Motor neuron (in vitro differentiated cells): ENCODE measurements around the gene FGF5. TPM values are rescaled to one million over a fixed set of nuclear protein-coding genes. Genes with fewer than 3 reads are reported as not detected.
A peak's percentile ranks its signal among the peaks of the same experiment; 100 is the strongest.

Experiments
- ATAC-seq, 8 experiments: fragments of 200-7000 bp; cut with Tn5 transposase; replicated peaks in 6 of 8; 2 replicates each; pipeline ENCODE4 v1.8.0; 2021; ENCODE audit warnings: mild to moderate bottlenecking in 8 of 8, moderate library complexity in 8 of 8
- H3K27ac ChIP-seq, 2 donors: fragments of 250-450 bp; sonication (Bioruptor Pico); 2 replicates each; pipeline ENCODE4 v1.9.0; 2021; ENCODE audit warnings: antibody characterized with exemption in 2 of 2, mild to moderate bottlenecking in 2 of 2, moderate library complexity in 1 of 2
- H3K4me1 ChIP-seq, 2 donors: fragments of 250-450 bp; sonication (Bioruptor Pico); replicated peaks in 1 of 2; 2 replicates each; pipeline ENCODE4 v1.6.1; 2021; ENCODE audit warnings: antibody characterized with exemption in 2 of 2, mild to moderate bottlenecking in 2 of 2, moderate library complexity in 1 of 2
- H3K4me3 ChIP-seq, 5 donors: fragments of 250-450 bp; sonication (Bioruptor Pico); 2 replicates each; pipeline ENCODE4 v1.9.0; 2021; ENCODE audit warnings: antibody characterized with exemption in 5 of 5, mild to moderate bottlenecking in 5 of 5, moderate library complexity in 4 of 5
- WGBS, 10 experiments: fragments of 450-650 bp; shearing (Covaris generic); methylation state at CpG; one replicate each; pipeline ENCODE4 v1.0.0; 2022; 5-methylcytosine and 5-hydroxymethylcytosine counted together
- in situ Hi-C, 9 experiments: fragments of 400-800 bp; cut with MboI; loops; one replicate each; pipeline ENCODE4 v1.15.0; 2021; ENCODE audit warnings: low sequenced_read_pairs in 9 of 9, low pct_unique_long_range_greater_than_20kb in 2 of 9; ENCODE audit not compliant: unreplicated experiment in 9 of 9
- total RNA-seq, 8 experiments: library from RNA; unstranded; fragments of 300-600 nt; gene quantifications; 2 replicates each; pipeline versions ENCODE4 v1.2.3 to v1.2.4, GENCODE V29; 2022

FGF5 gene, protein sequence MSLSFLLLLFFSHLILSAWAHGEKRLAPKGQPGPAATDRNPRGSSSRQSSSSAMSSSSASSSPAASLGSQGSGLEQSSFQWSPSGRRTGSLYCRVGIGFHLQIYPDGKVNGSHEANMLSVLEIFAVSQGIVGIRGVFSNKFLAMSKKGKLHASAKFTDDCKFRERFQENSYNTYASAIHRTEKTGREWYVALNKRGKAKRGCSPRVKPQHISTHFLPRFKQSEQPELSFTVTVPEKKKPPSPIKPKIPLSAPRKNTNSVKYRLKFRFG
- 1 to 10 TPM in 3 of 8 experiments, under 1 TPM in 4, not detected in 1; 0.09 to 3.3 (median 0.86) TPM for total RNA-seq

GRCh38 chr4:80266253-80266901 lies at the start of gene FGF5:
Gene FGF5 (plus strand): TSS chr4:80266664. CDS start chr4:80266825, 161 bp downstream.
- in situ Hi-C loops: no loop called here
- ATAC-seq: peak; percentile 77 to 95 (median 92)
- H3K27ac ChIP-seq: peak within 1 kb of the TSS in 1 of 2 donors; percentile 66
- H3K4me1 ChIP-seq: peaks cover 3% of the 10 kb centered on the region in 2 donors
- WGBS, 10 experiments: 0 to 3% (median 1%) methylated on average over 1 to 14 of the region's 50 CpGs; no CpG with 5 or more reads in 6 of the 10 experiments
- peak within 1 kb of the TSS; percentile 45 to 62 (median 47) for H3K4me3 ChIP-seq

DNA sequence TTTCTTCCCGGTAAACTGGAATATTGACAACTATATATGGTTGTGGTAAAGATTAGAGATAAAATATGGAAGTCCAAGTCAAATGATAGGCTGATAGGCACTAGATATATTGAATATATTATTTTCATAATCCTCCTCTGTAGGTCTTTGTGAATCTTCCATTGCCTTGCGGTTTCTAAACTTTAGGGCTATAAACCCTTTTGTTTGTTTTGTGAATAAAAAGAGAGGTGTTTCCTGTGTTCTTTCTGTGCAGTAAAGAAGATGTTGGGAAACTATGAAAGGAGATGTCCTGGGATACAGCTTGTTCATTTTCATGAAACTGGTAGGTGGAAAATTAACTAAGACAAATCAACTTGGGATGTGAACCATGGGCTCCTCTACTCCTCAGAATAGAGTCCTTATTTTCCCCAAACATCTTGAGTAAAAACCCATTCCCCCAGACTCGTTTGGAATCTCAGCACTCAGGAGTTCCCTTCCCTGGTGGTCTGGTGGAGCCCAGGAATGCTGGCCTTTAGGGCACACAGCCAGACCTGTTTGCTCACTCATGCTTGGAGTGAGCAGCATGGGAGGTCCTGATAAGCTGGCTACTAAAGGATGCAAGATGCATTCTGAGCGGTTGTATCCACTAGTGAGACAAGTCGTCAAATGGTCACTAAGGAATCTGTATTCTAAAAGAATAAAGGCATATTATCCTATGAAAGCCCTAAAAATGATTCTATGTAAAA lies 47.0 kb upstream of the FGF5 start:
- Histone ChIP-seq H3K4me1 (no peaks in the 10 kb centered on the region), H3K4me3 (no peak overlapping the region), H3K27ac (no peak overlapping the region)
- ATAC-seq: no peak
- 3 to 80% (median 64%) methylated on average over 2 to 5 of the region's 5 CpGs; no CpG with 5 or more reads in 2 of the 10 experiments for WGBS, 10 experiments
- in situ Hi-C loops: loop anchor here in 4 of 9 experiments (10.0 to 25.0 kb wide), 4 partner anchors 843 to 1282 kb away; partner anchors contain the start of gene PAQR3 (in 1 of the 4)

DNA sequence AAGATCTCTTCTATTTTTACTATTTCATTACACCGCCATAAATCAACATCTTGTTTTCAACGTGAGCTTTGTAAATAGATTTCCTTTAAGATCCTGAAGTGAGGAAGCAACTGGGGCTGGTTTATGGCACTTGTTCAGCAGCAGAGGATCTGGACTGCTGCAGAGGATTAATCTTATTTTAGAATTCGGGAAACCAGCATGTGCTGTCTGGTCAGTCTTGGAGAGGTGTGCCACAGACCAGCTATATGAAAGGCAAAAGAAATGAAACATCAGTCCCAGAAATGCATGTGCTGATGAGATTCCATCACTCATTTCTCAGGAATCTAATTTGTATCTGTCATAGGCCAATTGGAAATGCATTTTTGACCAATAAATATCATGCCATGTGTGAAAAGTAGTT lies 45.8 kb upstream of the FGF5 start:
- ATAC-seq: no peak
- no peak overlapping the region for H3K4me3 ChIP-seq
- no peak overlapping the region for H3K27ac ChIP-seq
- in situ Hi-C loops: loop anchor here in 3 of 9 experiments (25.0 kb wide), 3 partner anchors 842 to 1283 kb away; partner anchors contain the start of gene PAQR3 (in 1 of the 3)
- WGBS, 10 experiments: 0 to 60% (median 46%) methylated on average over 2 to 3 of the region's 3 CpGs; no CpG with 5 or more reads in 1 of the 10 experiments
- peaks cover 0 to 10% of the 10 kb centered on the region in 2 donors for H3K4me1 ChIP-seq

DNA sequence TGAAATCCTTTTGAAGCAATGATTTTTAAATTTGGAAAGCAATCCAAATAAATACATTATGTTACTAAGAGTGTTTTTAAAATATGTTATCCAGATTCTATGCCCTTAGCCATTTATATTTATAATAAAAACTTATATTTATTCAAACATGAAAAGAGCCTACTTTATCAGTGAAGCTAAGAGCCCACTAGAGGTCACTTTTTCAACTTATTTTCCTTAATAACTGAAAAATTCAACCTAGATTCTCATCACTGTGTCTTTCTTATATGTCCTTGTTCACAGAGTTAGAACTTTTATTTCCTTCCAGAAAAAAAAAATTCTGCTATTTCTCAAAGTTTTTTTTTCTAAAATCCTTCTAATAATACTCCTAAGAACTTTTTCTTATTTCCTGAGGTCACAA lies 45.3 kb upstream of the FGF5 start:
- peak in 1 of 8 experiments; percentile 42 for ATAC-seq
- H3K4me1 ChIP-seq: peaks cover 0 to 10% of the 10 kb centered on the region in 2 donors
- H3K27ac ChIP-seq: no peak overlapping the region
- no peak overlapping the region for H3K4me3 ChIP-seq
- in situ Hi-C loops: loop anchor here in 3 of 9 experiments (25.0 kb wide), 3 partner anchors 841 to 1284 kb away; partner anchors contain the start of gene PAQR3 (in 1 of the 3)

GRCh38 chr4:80225595-80225994 lies 40.9 kb upstream of the FGF5 start:
- WGBS, 10 experiments: 39 to 69% (median 53%) methylated on average over 2 of the region's 2 CpGs; no CpG with 5 or more reads in 6 of the 10 experiments
- H3K4me3 ChIP-seq: no peak overlapping the region
- H3K27ac ChIP-seq: no peak overlapping the region
- peaks cover 0 to 16% of the 10 kb centered on the region in 2 donors for H3K4me1 ChIP-seq
- in situ Hi-C loops: loop anchor here in 1 of 9 experiments (25.0 kb wide), 1 partner anchor 112 kb away; the partner anchor contains the start of gene CFAP299
- peak in 6 of 8 experiments; percentile 25 to 94 (median 66) for ATAC-seq

DNA sequence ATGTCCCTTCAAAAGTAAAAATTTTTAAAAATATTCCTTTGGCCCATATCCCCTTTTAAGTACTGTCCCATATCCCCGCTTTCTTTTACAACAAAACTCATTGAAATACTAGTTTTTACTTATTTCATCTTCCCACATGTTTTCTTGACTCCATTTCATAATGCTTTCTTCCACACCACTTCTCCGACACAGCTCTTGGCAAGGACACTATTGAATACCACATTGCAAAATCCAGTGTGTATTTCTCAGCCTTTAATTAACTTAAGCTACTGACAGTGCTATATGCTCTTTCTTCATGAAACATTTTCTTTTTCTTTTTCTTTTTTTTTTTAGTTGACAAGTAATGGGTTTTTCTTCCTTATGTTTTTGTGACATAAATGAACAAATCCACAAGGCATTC lies 40.4 kb upstream of the FGF5 start:
- H3K27ac ChIP-seq: no peak overlapping the region
- peaks cover 0 to 16% of the 10 kb centered on the region in 2 donors for H3K4me1 ChIP-seq
- in situ Hi-C loops: loop anchor here in 1 of 9 experiments (25.0 kb wide), 1 partner anchor 111 kb away; the partner anchor contains the start of gene CFAP299
- H3K4me3 ChIP-seq: no peak overlapping the region
- ATAC-seq: no peak
- 0 to 83% (median 43%) methylated on average over 2 of the region's 2 CpGs for WGBS, 10 experiments

DNA sequence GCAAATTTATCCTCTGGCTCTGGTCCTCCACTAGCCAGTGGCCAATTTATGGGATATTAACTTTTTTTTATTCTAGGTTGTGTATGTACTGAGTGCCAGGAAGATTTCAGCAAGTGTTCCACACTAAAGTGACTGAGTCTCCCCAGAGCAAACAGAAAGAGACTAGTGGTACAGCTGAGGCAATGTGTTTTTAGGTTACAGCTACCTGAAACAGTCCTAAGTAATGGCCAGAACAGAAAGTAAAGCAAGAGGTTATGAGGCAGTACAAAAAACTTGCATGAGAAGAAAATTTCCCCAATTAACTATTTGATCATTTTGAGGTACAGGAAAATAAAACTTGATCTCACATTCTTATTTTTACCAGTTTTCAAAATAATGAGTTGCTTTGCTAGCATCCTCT lies 38.0 kb upstream of the FGF5 start:
- Histone ChIP-seq H3K27ac (no peak overlapping the region), H3K4me1 (peaks cover 0 to 16% of the 10 kb centered on the region in 2 donors), H3K4me3 (no peak overlapping the region)
- no peak for ATAC-seq
- in situ Hi-C loops: loop anchor here in 1 of 9 experiments (25.0 kb wide), 1 partner anchor 109 kb away; the partner anchor contains the start of gene CFAP299

- Histone ChIP-seq H3K4me1 (peaks cover 0 to 16% of the 10 kb centered on the region in 2 donors), H3K4me3 (no peak overlapping the region), H3K27ac (no peak overlapping the region)
- in situ Hi-C loops: loop anchor here in 1 of 9 experiments (25.0 kb wide), 1 partner anchor 108 kb away; the partner anchor contains the start of gene CFAP299
- 28 to 79% (median 60%) methylated on average over 1 to 2 of the region's 2 CpGs for WGBS, 10 experiments
- ATAC-seq: no peak
Observed at GRCh38 chr4:80229128-80229527, 37.3 kb upstream of the FGF5 start.

DNA sequence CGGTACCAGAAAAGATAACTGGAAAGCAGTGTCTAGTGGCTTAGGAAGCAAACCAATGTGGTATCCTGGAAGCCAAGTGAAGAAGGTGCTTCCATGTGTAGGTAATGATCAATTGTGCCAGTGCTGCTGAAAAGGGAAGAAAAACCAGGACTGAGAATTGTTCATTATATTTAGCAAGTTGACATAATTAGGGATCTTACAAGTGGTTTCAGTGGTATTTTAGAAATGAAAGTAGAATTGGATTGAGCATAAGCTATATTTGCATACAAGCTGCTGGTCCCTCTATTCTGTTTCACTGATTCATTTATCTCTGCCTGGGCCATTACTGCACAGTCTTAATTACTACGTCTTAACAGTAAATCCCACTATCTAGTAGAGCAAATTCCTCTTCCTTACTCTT lies 36.9 kb upstream of the FGF5 start:
- Histone ChIP-seq H3K27ac (no peak overlapping the region), H3K4me3 (no peak overlapping the region), H3K4me1 (peaks cover 0 to 16% of the 10 kb centered on the region in 2 donors)
- 56 to 100% (median 90%) methylated on average over 1 to 2 of the region's 2 CpGs for WGBS, 10 experiments
- in situ Hi-C loops: loop anchor here in 1 of 9 experiments (25.0 kb wide), 1 partner anchor 108 kb away; the partner anchor contains the start of gene CFAP299
- ATAC-seq: no peak

- peaks cover 0 to 6% of the 10 kb centered on the region in 2 donors for H3K4me1 ChIP-seq
- no peak overlapping the region for H3K27ac ChIP-seq
- no peak overlapping the region for H3K4me3 ChIP-seq
- in situ Hi-C loops: loop anchor here in 1 of 9 experiments (25.0 kb wide), 1 partner anchor 106 kb away; the partner anchor contains the start of gene CFAP299
- ATAC-seq: no peak
- 17 to 100% (median 83%) methylated on average over 1 to 5 of the region's 5 CpGs for WGBS, 10 experiments
Observed at GRCh38 chr4:80231180-80231579, 35.3 kb upstream of the FGF5 start.

DNA sequence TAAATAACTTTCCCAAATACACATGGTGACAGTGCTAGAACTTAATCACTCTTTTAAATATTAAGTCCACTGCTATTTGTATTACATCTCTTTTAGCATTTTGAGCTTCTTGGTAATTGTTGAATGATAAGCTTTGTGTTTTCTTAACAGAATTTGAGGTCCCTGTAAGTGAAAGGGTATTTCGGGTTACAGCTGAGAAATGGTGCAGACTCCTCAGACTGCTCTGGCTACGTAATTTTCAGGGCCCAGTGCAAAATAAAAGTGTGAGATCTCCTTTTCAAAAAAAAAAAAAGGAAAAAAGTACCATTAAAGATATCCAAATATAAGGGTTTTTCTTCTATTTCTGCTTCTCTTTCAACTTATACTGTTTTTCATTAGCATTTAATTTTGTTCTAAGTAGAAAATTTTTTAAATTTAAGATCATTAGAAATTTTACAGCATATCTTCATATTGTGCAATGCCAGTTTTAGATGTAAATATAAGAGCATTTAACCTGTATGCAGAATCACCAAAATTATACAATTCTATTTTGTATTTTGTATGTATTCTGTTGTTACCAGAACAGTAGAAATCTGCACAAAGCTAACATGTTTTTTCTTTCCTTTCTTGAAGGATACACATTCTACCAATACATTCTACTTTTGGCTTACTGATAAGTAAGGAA lies 33.6 kb upstream of the FGF5 start:
- no peak overlapping the region for H3K27ac ChIP-seq
- H3K4me1 ChIP-seq: no peaks in the 10 kb centered on the region
- H3K4me3 ChIP-seq: no peak overlapping the region
- ATAC-seq: no peak
- 20 to 95% (median 86%) methylated on average over 1 to 2 of the region's 2 CpGs for WGBS, 10 experiments
- in situ Hi-C loops: loop anchor here in 1 of 9 experiments (25.0 kb wide), 1 partner anchor 104 kb away; the partner anchor contains the start of gene CFAP299

DNA sequence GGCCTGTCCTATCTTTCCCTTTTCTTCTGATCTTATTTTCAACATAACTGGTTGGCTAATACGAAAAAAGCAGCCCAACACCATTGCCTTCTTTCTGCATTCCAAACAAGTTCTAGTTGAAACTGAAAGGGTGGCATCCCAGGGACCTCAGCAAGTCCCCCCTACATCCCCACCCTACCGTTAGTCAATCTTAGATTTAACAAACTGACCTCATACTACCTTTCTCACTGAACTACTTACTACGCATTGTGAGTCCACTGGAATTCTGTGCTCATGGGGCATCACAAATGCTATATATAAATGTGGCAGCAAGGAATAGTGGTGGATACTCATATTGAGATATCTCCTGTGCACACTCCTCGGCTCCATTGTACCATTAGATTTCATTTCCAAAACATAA lies 33.1 kb upstream of the FGF5 start:
- no peak overlapping the region for H3K27ac ChIP-seq
- WGBS, 10 experiments: 60 to 97% (median 80%) methylated on average over 2 to 4 of the region's 4 CpGs; no CpG with 5 or more reads in 1 of the 10 experiments
- in situ Hi-C loops: loop anchor here in 1 of 9 experiments (25.0 kb wide), 1 partner anchor 104 kb away; the partner anchor contains the start of gene CFAP299
- no peaks in the 10 kb centered on the region for H3K4me1 ChIP-seq
- H3K4me3 ChIP-seq: no peak overlapping the region
- no peak for ATAC-seq
